Measurements from ENCODE around the gene ARHGAP26.

GRCh38 chr5:143154510-143155370, 384.6 kb downstream of the ARHGAP26 start:
- TF ChIP-seq CTCF (IDR thresholded peaks at IDR 0.05) (no peak), POLR2A (IDR thresholded peaks at IDR 0.05) (no peak)
